K562 (cell line): ENCODE measurements around the gene FMN1. TPM values are rescaled to one million over a fixed set of nuclear protein-coding genes. Genes with fewer than 3 reads are reported as not detected.

Experiments
- ATAC-seq: fragments of 200-7000 bp; cut with Tn5 transposase; 3 replicates; pipeline ENCODE4 v1.9.1; 2020; ENCODE audit warnings: moderate library complexity
- BruUV-seq: library from RNA; stranded (reverse); fragments of 400-500 nt; replicated peaks from 2 replicates; lab custom pipeline; 2021; lab: Mats Ljungman, UMichigan
- CTCF ChIA-PET: fragments of 300-600 bp; formaldehyde crosslinking; extraction: SDS; loops from one replicate; lab custom pipeline; 2021; ENCODE audit warnings: low intra/inter-chr PET ratio; lab: Yijun Ruan, JAX
- POLR2A ChIA-PET: fragments of 300-600, 350-650 bp; sonication (Branson Sonifier 250); formaldehyde crosslinking; extraction: SDS; loops from one replicate; lab custom pipeline; 2021; ENCODE audit warnings: antibody characterized with exemption, inconsistent platforms; lab: Yijun Ruan, JAX
- DNase-seq, 4 experiments: peaks; one replicate each; pipeline versions ENCODE4 v3.0.0 to v3.0.0-alpha.2; 2011 to 2018; ENCODE audit warnings: low spot score in 3 of 4, mixed read lengths in 3 of 4; ENCODE audit errors: extremely low read depth in 1 of 4
- FAIRE-seq: peaks from 2 replicates; lab custom pipeline; 2011; peaks lifted over from hg19 to GRCh38; lab: Jason Lieb, UNC
- H2AFZ ChIP-seq: 2 replicates; pipeline ENCODE4 v1.6.0; 2011; ENCODE audit warnings: low read depth, low read length, control low read depth, inconsistent platforms
- H3K27ac ChIP-seq: fragments of 200-600 bp; 3 replicates; pipeline ENCODE4 v1.8.0; 2011; ENCODE audit warnings: low read depth, mild to moderate bottlenecking, control low read depth, inconsistent platforms, low read length, moderate library complexity, mixed read lengths; ENCODE audit errors: extremely low read depth
- H3K27me3 ChIP-seq, 2 experiments: fragments of 300-600 bp in 1 of 2; 2 replicates in 1 of 2; 3 replicates in 1 of 2; pipeline versions ENCODE4 v1.6.0 to v1.8.0; 2011; ENCODE audit warnings: inconsistent platforms in 2 of 2, low read length in 2 of 2, mild to moderate bottlenecking in 1 of 2, mixed read lengths in 1 of 2, moderate library complexity in 1 of 2; ENCODE audit not compliant: control insufficient read depth in 2 of 2, insufficient read depth in 2 of 2
- H3K36me3 ChIP-seq: fragments of 300-600 bp; 3 replicates; pipeline ENCODE4 v1.8.0; 2011; ENCODE audit warnings: mild to moderate bottlenecking, low read length, inconsistent platforms; ENCODE audit not compliant: control insufficient read depth, insufficient read depth
- H3K4me1 ChIP-seq, 2 experiments: fragments of 200-600 bp in 1 of 2; replicated peaks in 1 of 2; 2 replicates in 1 of 2; 3 replicates in 1 of 2; pipeline versions ENCODE4 v1.5.1 to v1.8.0; 2011; ENCODE audit warnings: inconsistent platforms in 2 of 2, low read length in 2 of 2, mild to moderate bottlenecking in 1 of 2, mixed read lengths in 1 of 2, moderate library complexity in 1 of 2; ENCODE audit not compliant: control insufficient read depth in 2 of 2, insufficient read depth in 2 of 2
- H3K4me2 ChIP-seq: 2 replicates; pipeline ENCODE4 v1.6.1; 2011; ENCODE audit warnings: low read length, control low read depth, inconsistent platforms, mixed read lengths; ENCODE audit not compliant: insufficient read depth
- H3K4me3 ChIP-seq: fragments of 200-600 bp; sonication (generic), shearing (Covaris generic); 2 replicates; pipeline ENCODE4 v1.5.1; 2016; ENCODE audit warnings: control low read depth, inconsistent platforms
- H3K79me2 ChIP-seq: fragments of 200-600 bp; 3 replicates; pipeline ENCODE4 v1.8.0; 2011; ENCODE audit warnings: low read length, inconsistent platforms; ENCODE audit not compliant: control insufficient read depth, insufficient read depth
- H3K9ac ChIP-seq, 2 experiments: 2 replicates each; pipeline versions ENCODE4 v1.6.0 to v1.6.1; 2011; ENCODE audit warnings: low read depth in 2 of 2, low read length in 2 of 2, control low read depth in 1 of 2, inconsistent platforms in 1 of 2, mild to moderate bottlenecking in 1 of 2, mixed read lengths in 1 of 2; ENCODE audit not compliant: insufficient read depth in 1 of 2
- H3K9me1 ChIP-seq: one replicate; pipeline ENCODE4 v1.6.0; 2011; ENCODE audit warnings: inconsistent platforms, mild to moderate bottlenecking, low read length, moderate library complexity; ENCODE audit not compliant: control insufficient read depth, insufficient read depth
- H3K9me3 ChIP-seq: replicated peaks from 2 replicates; pipeline ENCODE4 v1.5.1; 2011; ENCODE audit warnings: low read depth, low read length, inconsistent platforms; ENCODE audit not compliant: control insufficient read depth, insufficient read depth
- H4K20me1 ChIP-seq: replicated peaks from 2 replicates; pipeline ENCODE4 v1.6.1; 2011; ENCODE audit warnings: low read length, inconsistent platforms, mixed read lengths; ENCODE audit not compliant: control insufficient read depth, insufficient read depth
- CEBPB ChIP-seq: fragments of 450-650 bp; IDR thresholded peaks from 2 replicates; pipeline ENCODE4 v1.6.1; 2016; ENCODE audit warnings: missing genetic modification characterization, missing compliant biosample characterization
- CEBPG ChIP-seq, 3 experiments: fragments of 200-800 bp in 1 of 3; sonication (Bioruptor generic) in 1 of 3; sonication (generic) in 1 of 3; formaldehyde crosslinking in 1 of 3; IDR thresholded peaks in 2 of 3; conservative IDR thresholded peaks in 1 of 3; 2 replicates each; pipeline versions ENCODE4 v1.6.1 to v1.8.0; 2016 to 2022; ENCODE audit warnings: missing compliant biosample characterization in 2 of 3, missing genetic modification characterization in 2 of 3, mild to moderate bottlenecking in 1 of 3, missing genetic modification reagents in 1 of 3
- CHD1 ChIP-seq: fragments of 200-600 bp; sonication (generic); IDR thresholded peaks from one replicate; pipeline ENCODE4 v1.6.1; 2012; ENCODE audit warnings: mild to moderate bottlenecking, moderate library complexity, low read length, inconsistent platforms
- DDX20 ChIP-seq: fragments of 450-650 bp; IDR thresholded peaks from 2 replicates; pipeline ENCODE4 v1.6.1; 2016; ENCODE audit warnings: missing genetic modification characterization, low read depth, mild to moderate bottlenecking, missing compliant biosample characterization, moderate library complexity
- EGR1 ChIP-seq: fragments of 450-650 bp; conservative IDR thresholded peaks from 2 replicates; pipeline ENCODE4 v1.6.1; 2017; ENCODE audit warnings: mild to moderate bottlenecking
- EP400 ChIP-seq: fragments of 450-650 bp; IDR thresholded peaks from 2 replicates; pipeline ENCODE4 v1.6.1; 2017; ENCODE audit warnings: antibody characterized with exemption, mild to moderate bottlenecking, moderate library complexity
- MAFG ChIP-seq: fragments of 450-650 bp; conservative IDR thresholded peaks from 2 replicates; pipeline ENCODE4 v1.6.1; 2016; ENCODE audit warnings: missing genetic modification characterization, missing compliant biosample characterization
- MEIS2 ChIP-seq: fragments of 450-650 bp; IDR thresholded peaks from 2 replicates; pipeline ENCODE4 v1.6.1; 2014; ENCODE audit warnings: mild to moderate bottlenecking; ENCODE audit not compliant: partially characterized antibody
- NCOA6 ChIP-seq: fragments of 450-650 bp; IDR thresholded peaks from 2 replicates; pipeline ENCODE4 v1.6.1; 2017; ENCODE audit warnings: mild to moderate bottlenecking
- SOX6 ChIP-seq: fragments of 450-650 bp; IDR thresholded peaks from 2 replicates; pipeline ENCODE4 v1.6.1; 2014; ENCODE audit warnings: mild to moderate bottlenecking
- TCF7 ChIP-seq: sonication (generic); IDR thresholded peaks from 2 replicates; pipeline ENCODE4 v1.6.1; 2016; ENCODE audit warnings: antibody characterized with exemption, borderline replicate concordance
- ZBTB1 ChIP-seq: sonication (generic); formaldehyde crosslinking; IDR thresholded peaks from 2 replicates; pipeline ENCODE4 v1.8.1; 2023; ENCODE audit warnings: missing genetic modification reagents, low read depth, mild to moderate bottlenecking, borderline replicate concordance
- ZNF174 ChIP-seq: fragments of 250-450 bp; sonication (Bioruptor Pico); IDR thresholded peaks from 2 replicates; pipeline ENCODE4 v1.4.0; 2020; ENCODE audit warnings: mild to moderate bottlenecking
- ZNF212 ChIP-seq: fragments of 450-650 bp; formaldehyde crosslinking; IDR thresholded peaks from 2 replicates; pipeline ENCODE4 v1.4.0; 2020; ENCODE audit warnings: mild to moderate bottlenecking
- WGBS: fragments of 100-300 bp; shearing (Covaris generic); methylation state at CpG from one replicate; pipeline ENCODE4 v1.1.6; 2016; ENCODE audit warnings: low coverage, mixed read lengths; ENCODE audit not compliant: insufficient coverage; ENCODE audit errors: missing lambda C conversion rate; 5-methylcytosine and 5-hydroxymethylcytosine counted together
- in situ Hi-C: fragments of 300-500 bp; cut with MboI; formaldehyde crosslinking; loops from 4 replicates; pipeline ENCODE4 v1.15.0; 2018; ENCODE audit warnings: inconsistent platforms, mixed read lengths
- intact Hi-C: fragments of 100-400 bp; cut with micrococcal nuclease; formaldehyde crosslinking; loops from 2 replicates; pipeline ENCODE4 v1.14.2; 2022
- polyA plus RNA-seq, 8 experiments: library from polyadenylated mRNA; depleted of rRNA in 4 of 8; stranded (reverse) in 5 of 8; unstranded in 3 of 8; fragments of >200 nt; fragmentation: Nextera tagmentation in 2 of 8; fragmentation: Illumina TruSeq in 1 of 8; extraction: Ambion mirVana in 2 of 8; extraction: Trizol in 1 of 8; gene quantifications; 2 replicates each; pipeline versions ENCODE4 v1.2.1 to v1.2.3, GENCODE V29; 2011 to 2014; ENCODE audit warnings: inconsistent platforms in 1 of 8, missing spikeins in 1 of 8
- total RNA-seq, 7 experiments: library from RNA; depleted of rRNA in 6 of 7; stranded (reverse); fragments of >200 nt in 6 of 7; fragmentation: Illumina TruSeq in 2 of 7; extraction: Trizol in 2 of 7; gene quantifications; 2 replicates each; pipeline versions ENCODE4 v1.2.1 to v1.2.3, GENCODE V29; 2011 to 2021; ENCODE audit warnings: low replicate concordance in 1 of 7
- TF ChIP-seq, protein P1 (sequence below): sonication (generic); formaldehyde crosslinking; IDR thresholded peaks from 2 replicates; pipeline ENCODE4 v1.8.0; 2023; ENCODE audit warnings: mild to moderate bottlenecking, missing genetic modification reagents
- TF ChIP-seq, protein P2 (sequence below): sonication (generic); formaldehyde crosslinking; IDR thresholded peaks from 2 replicates; pipeline ENCODE4 v1.4.0; 2020; ENCODE audit warnings: mild to moderate bottlenecking, missing genetic modification reagents
- TF ChIP-seq, protein P3 (sequence below), 2 experiments: fragments of 450-650 bp in 1 of 2; sonication (generic) in 1 of 2; formaldehyde crosslinking in 1 of 2; IDR thresholded peaks in 1 of 2; conservative IDR thresholded peaks in 1 of 2; 2 replicates each; pipeline versions ENCODE4 v1.6.1 to v1.8.1; 2016 to 2023; ENCODE audit warnings: mild to moderate bottlenecking in 2 of 2, moderate library complexity in 2 of 2, inconsistent platforms in 1 of 2, missing genetic modification reagents in 1 of 2

Gene FMN1
- total and polyA plus RNA-seq, 9 of the 15 experiments (the other 6 are each of a cell fraction or from before 2014, with no cell fraction given) = 0.03 to 0.07 (median 0.04) TPM; not detected in 6

DNA sequence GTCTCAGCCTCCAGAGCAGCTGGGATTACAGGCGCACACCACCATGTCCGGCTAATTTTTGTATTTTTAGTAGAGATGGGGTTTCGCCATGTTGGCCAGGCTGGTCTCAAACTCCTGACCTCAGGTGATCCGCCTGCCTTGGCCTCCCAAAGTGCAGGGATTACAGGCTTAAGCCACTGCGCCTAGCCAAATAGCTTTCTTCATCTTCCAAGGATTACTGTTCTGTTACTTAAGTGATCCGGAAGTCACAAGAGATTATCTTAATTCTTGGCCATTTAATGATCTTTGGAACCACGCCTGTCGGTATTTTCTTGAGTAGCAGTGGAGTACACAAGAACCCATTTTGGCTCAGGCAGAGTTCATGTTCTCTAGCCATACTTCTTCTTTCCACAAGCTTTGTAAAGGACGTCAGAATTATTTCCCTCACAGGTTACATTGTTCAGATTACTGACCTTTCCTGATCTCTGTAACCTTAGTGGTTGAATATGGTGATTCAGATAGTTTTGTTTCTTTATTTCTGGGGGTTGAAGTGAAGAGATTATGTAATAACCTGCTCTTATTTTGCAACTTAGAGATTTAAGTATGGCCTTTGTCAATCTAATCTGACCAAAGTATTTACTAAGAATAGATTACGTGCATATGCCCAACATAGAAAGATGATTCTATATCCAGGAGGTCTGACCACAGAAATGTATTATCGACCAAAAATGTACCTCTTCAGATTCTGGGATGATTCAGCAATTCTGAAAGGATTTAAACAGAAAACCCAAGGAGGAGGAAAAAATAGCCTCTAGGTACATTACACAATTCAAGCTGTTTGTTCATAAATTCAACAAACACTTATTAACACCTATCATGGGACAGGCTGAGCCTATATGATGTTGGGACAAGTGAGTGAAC lies 344.5 kb downstream of the FMN1 start:
- ChIA-PET POLR2A (interaction anchor here (1.2 kb wide), 1 partner anchor 12 kb away, joined by 3 read pairs; no protein-coding TSS in a partner anchor), CTCF (no interaction called here)
- Histone ChIP-seq H3K27me3 (peaks cover 0 to 5% of the 10 kb centered on the region in 2 experiments; a peak in 2 of 5 replicates), H3K79me2 (no peaks in the 10 kb centered on the region), H3K36me3 (no peaks in the 10 kb centered on the region), H3K27ac (no peak overlapping the region), H2AFZ (no peak overlapping the region), H3K4me1 (no peaks in the 10 kb centered on the region), H3K9me3 (no peaks in the 10 kb centered on the region), H3K9me1 (no peaks in the 10 kb centered on the region), H3K4me3 (no peak overlapping the region), H3K9ac (no peak overlapping the region), H4K20me1 (no peaks in the 10 kb centered on the region), H3K4me2 (no peak overlapping the region)
- intact Hi-C loops = loop anchor here (10.0 kb wide), 2 partner anchors 85 to 145 kb away; no protein-coding TSS in a partner anchor
- ATAC-seq (no peak), DNase-seq (no peak), FAIRE-seq (no peak)
- WGBS = 3% methylated on average over 9 of the region's 11 CpGs
- no TSS peak for BruUV-seq
- in situ Hi-C loops = no loop called here
- TF ChIP-seq ZNF212 (CRISPR knock-in tag) (no peak), CEBPB (tag) (peak; percentile 48; the same call in 1 of the 2 replicates), NCOA6 (no peak), CEBPG (CRISPR knock-in tag; IDR thresholded peaks at IDR 0.05) (no peak), CEBPG (tag; conservative IDR thresholded peaks at IDR 0.05 in 1 of 2, IDR thresholded peaks at IDR 0.05 in 1 of 2) (peak; percentile 54 to 67), ZBTB1 (CRISPR knock-in tag) (no peak), EGR1 (no peak), TCF7 (no peak), SOX6 (no peak), ZNF174 (CRISPR knock-in tag) (no peak), CHD1 (no peak), DDX20 (tag) (no peak), EP400 (no peak), MEIS2 (no peak), MAFG (tag) (peak; percentile 55)
- TF ChIP-seq, protein P1, sequence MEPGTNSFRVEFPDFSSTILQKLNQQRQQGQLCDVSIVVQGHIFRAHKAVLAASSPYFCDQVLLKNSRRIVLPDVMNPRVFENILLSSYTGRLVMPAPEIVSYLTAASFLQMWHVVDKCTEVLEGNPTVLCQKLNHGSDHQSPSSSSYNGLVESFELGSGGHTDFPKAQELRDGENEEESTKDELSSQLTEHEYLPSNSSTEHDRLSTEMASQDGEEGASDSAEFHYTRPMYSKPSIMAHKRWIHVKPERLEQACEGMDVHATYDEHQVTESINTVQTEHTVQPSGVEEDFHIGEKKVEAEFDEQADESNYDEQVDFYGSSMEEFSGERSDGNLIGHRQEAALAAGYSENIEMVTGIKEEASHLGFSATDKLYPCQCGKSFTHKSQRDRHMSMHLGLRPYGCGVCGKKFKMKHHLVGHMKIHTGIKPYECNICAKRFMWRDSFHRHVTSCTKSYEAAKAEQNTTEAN (CRISPR knock-in tag) = no peak
- TF ChIP-seq, protein P2, sequence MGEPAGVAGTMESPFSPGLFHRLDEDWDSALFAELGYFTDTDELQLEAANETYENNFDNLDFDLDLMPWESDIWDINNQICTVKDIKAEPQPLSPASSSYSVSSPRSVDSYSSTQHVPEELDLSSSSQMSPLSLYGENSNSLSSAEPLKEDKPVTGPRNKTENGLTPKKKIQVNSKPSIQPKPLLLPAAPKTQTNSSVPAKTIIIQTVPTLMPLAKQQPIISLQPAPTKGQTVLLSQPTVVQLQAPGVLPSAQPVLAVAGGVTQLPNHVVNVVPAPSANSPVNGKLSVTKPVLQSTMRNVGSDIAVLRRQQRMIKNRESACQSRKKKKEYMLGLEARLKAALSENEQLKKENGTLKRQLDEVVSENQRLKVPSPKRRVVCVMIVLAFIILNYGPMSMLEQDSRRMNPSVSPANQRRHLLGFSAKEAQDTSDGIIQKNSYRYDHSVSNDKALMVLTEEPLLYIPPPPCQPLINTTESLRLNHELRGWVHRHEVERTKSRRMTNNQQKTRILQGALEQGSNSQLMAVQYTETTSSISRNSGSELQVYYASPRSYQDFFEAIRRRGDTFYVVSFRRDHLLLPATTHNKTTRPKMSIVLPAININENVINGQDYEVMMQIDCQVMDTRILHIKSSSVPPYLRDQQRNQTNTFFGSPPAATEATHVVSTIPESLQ (CRISPR knock-in tag) = no peak
- TF ChIP-seq, protein P3, sequence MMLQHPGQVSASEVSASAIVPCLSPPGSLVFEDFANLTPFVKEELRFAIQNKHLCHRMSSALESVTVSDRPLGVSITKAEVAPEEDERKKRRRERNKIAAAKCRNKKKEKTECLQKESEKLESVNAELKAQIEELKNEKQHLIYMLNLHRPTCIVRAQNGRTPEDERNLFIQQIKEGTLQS (IDR thresholded peaks at IDR 0.05) = no peak
- TF ChIP-seq, protein P3 (CRISPR knock-in tag; conservative IDR thresholded peaks at IDR 0.05) = no peak
